Testis (tissue), 2 donors: ENCODE results near the gene CRYGS.

Experiments
- POLR2A ChIP-seq: fragments of 450-650 bp; IDR thresholded peaks from one replicate; pipeline ENCODE4 v1.6.1; 2017; ENCODE audit warnings: antibody characterized with exemption, mild to moderate bottlenecking, moderate library complexity
- TF ChIP-seq, protein P1 (sequence below), 3 experiments: fragments of 450-650 bp in 2 of 3; fragments of 200-600 bp in 1 of 3; sonication (generic) in 1 of 3; IDR thresholded peaks; one replicate each; pipeline ENCODE4 v1.5.1; 2016 to 2019; ENCODE audit warnings: antibody characterized with exemption in 3 of 3, mild to moderate bottlenecking in 2 of 3, moderate library complexity in 1 of 3

DNA sequence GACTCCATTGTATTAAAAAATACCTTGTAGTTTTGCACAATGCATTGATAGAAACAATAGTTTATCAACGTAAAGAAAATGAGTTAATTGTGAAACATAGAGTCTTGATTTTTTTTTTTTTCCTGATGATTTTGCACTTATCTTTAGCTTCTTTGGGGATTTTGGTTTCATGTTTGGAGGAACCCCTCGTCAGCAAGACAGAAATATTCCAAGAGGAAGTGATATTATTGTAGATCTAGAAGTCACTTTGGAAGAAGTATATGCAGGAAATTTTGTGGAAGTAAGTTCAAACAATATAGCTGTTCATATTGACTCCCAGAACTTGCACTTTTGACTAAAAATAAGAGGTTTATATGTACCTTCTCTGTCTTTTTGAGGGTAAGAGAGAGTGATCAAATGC lies 33.3 kb upstream of the CRYGS start:
- TF ChIP-seq, protein P1, sequence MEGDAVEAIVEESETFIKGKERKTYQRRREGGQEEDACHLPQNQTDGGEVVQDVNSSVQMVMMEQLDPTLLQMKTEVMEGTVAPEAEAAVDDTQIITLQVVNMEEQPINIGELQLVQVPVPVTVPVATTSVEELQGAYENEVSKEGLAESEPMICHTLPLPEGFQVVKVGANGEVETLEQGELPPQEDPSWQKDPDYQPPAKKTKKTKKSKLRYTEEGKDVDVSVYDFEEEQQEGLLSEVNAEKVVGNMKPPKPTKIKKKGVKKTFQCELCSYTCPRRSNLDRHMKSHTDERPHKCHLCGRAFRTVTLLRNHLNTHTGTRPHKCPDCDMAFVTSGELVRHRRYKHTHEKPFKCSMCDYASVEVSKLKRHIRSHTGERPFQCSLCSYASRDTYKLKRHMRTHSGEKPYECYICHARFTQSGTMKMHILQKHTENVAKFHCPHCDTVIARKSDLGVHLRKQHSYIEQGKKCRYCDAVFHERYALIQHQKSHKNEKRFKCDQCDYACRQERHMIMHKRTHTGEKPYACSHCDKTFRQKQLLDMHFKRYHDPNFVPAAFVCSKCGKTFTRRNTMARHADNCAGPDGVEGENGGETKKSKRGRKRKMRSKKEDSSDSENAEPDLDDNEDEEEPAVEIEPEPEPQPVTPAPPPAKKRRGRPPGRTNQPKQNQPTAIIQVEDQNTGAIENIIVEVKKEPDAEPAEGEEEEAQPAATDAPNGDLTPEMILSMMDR (IDR thresholded peaks at IDR 0.05), result no peak
- no peak for TF ChIP-seq POLR2A
